ENCODE results near the gene TEDC1. TPM values are rescaled to one million over a fixed set of nuclear protein-coding genes. Genes with fewer than 3 reads are reported as not detected.

Gene TEDC1
- total RNA-seq, 2 donors from 2014 or later: 25.1 to 59.2 TPM

DNA sequence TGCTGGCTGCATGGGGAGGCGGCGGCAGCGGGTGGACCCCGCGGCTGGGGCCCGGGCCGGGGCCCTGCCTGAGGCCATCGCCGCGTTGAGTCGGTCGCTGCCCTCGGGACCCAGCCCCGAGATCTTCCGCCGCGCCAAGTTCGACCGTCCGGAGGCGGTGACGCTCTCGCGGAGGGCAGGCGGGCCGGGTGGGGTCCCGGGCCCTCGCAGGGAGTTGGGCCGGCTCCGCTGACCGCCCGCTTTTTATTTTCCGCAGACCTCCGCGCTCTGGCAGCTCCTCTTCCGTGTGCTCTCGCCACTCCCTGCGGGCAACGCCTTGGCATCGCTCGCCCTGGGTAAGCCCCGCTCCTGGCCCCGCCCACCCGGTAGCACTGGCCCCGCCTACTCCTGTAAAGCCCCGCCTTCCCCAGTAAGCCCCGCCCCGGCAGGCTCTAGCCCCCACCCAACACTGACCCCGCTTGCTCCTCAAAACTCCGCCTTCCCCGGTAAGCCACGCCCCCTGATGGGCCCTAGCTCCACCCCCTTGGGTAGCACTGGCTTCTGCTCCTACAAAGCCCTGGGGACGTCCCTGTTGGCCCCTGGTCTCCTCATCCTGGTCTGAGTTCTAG, 424 bp downstream of the TEDC1 start:
- no peaks in the 10 kb centered on the region for H3K9me3 Mint-ChIP-seq
- no peaks in the 10 kb centered on the region for H3K27me3 Mint-ChIP-seq
- peaks cover 14 to 17% of the 10 kb centered on the region in 2 donors for H3K4me1 Mint-ChIP-seq (ENCODE audit: low read depth in 2 of 2)

DNA sequence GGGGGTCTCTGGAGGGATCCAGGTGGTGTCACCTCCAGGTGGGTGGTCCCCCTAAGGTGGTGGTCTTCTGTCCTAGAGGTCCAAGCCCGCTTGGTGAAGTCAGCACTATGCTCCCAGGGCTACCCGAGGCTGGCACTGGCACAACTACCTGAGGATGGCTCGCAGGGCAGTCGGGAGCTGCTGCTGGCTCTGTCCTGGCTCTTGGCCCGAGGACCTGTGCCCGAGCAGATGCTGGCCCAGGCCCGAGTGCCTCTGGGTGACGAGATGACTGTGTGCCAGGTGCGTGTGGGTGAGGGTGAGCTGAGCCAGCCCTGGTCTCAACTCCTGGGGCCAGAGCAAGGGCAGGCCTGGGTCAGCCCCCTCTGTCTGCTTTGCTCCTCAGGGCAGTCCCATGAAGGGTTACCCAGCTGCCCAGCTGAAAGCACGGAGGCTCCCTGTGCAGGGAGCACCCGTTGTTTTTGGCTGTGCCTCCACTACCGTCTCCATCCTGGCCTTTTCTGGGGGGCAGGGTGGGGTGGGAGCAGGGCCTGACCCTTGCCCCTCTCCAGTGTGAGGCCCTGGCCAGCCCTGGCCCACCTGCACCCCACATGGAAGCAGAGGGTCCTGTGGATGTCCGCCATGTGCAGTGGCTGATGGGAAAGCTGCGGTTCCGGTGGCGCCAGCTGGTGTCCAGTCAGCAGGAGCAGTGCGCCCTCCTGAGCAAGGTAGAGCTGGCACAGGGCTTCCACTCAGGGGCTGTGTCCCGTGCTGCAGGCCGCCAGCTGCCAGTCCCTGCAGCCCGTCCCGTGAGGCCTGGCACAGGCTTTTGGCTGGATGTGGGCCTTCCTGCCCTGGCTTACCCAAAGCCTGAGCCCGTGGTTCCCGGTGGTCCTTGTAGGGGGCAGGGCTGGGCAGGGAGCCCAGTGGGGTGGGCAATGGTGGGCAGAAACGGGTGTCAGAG, 1.3 kb downstream of the TEDC1 start:
- Mint-ChIP-seq H3K36me3 (no peaks in the 10 kb centered on the region), H3K9me3 (no peaks in the 10 kb centered on the region), H3K27ac (peak overlapping the region; percentile 79 to 85), H3K4me1 (ENCODE audit: low read depth in 2 of 2) (peaks cover 14 to 17% of the 10 kb centered on the region in 2 donors), H3K4me3 (peak overlapping the region; percentile 96), H3K27me3 (no peaks in the 10 kb centered on the region)
- ATAC-seq (no peak), DNase-seq (ENCODE audit: low spot score) (no peak)

More for the DNA sequence above, 424 bp downstream of the TEDC1 start:
- H3K4me3 Mint-ChIP-seq: peak overlapping the region; percentile 96
- no peaks in the 10 kb centered on the region for H3K36me3 Mint-ChIP-seq
- DNase-seq (ENCODE audit: low spot score) (peak; percentile 88), ATAC-seq (peak; percentile 54 to 62)
- peak overlapping the region; percentile 79 to 85 for H3K27ac Mint-ChIP-seq

DNA sequence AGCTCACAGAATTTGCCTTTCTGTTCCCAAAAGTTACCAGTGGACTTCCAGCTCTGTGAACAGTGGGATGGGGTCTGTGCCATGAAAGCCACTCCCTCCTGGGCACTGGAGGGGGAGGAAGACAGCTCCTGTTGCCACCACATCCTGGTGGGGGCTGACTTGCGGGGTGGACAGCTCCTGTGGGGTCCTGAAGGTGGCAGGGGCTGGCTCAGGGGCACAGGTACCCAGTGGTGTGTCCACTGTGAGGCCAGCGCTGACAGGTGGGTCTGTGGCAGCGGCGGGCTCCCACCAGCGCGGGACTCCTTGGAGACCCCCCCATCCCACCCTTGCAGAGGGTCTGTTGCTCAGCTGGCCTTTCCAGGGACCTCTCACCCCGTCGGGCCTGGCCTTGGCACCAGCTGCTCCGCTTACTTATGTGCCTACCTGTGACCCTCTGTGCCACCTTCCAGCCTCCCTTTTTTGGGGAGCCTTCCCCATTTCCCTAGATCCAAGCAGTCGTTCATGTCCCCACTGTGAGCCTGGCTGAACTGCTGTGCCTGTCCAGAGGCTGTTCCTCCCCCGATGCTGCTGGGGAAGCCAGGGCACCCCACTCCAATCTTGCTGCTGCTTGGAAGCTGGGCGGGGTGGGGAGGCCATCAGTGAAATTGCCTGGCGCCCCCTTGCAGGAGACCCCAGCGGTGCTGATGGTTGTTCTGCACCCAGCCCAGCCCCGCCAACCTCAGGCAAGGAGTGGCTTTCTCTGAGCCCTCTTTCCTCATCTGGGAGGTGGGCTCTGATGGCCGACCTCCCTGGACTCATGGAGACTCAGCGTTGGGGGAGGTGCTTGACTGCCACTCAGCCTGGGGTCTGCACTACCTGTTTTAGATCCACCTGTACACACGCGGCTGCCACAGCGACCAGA, 2.2 kb downstream of the TEDC1 start:
- ATAC-seq (no peak), DNase-seq (ENCODE audit: low spot score) (no peak)
- Mint-ChIP-seq H3K9me3 (no peaks in the 10 kb centered on the region), H3K27ac (no peak overlapping the region), H3K4me3 (no peak overlapping the region), H3K36me3 (no peaks in the 10 kb centered on the region), H3K27me3 (no peaks in the 10 kb centered on the region), H3K4me1 (ENCODE audit: low read depth in 2 of 2) (peaks cover 13 to 14% of the 10 kb centered on the region in 2 donors)

DNA sequence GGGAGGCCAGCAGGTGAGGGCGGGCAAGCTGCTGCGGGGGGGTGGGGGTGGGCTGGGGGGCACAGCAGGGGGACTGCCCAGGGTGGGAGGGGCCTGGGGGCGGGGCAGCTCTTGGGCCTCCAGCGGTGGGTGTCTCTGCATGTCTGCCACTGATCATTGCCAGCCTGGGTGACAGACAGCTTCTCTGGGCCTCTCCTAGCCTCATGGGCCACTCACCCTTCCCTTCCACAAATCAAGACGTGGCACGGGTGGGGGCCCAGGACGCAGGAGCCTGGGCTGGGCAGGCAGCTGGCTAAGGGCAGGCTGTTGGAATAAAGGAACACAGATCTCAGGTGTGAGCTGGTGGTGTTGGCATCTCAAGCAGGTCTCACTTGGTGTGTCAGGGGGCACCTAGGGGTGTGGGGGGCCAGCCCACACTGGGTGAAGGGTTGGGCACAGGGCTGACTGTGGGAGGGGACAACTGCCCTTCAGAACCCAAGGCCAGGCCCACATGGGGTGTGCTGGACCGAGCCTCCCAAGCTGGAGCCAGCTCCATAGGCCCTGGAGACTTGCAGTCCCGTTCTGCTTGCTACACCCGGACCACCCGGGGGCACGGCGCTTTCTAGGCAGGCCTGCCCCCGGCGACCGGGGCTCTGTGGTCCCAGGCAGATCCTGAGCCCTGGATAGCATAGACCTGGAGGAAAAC, 3.0 kb downstream of the TEDC1 start:
- Mint-ChIP-seq H3K27ac (no peak overlapping the region), H3K4me1 (ENCODE audit: low read depth in 2 of 2) (peaks cover 12 to 14% of the 10 kb centered on the region in 2 donors), H3K4me3 (no peak overlapping the region), H3K36me3 (no peaks in the 10 kb centered on the region), H3K27me3 (no peaks in the 10 kb centered on the region), H3K9me3 (no peaks in the 10 kb centered on the region)
- DNase-seq (ENCODE audit: low spot score) (peak; percentile 59), ATAC-seq (no peak)

DNA sequence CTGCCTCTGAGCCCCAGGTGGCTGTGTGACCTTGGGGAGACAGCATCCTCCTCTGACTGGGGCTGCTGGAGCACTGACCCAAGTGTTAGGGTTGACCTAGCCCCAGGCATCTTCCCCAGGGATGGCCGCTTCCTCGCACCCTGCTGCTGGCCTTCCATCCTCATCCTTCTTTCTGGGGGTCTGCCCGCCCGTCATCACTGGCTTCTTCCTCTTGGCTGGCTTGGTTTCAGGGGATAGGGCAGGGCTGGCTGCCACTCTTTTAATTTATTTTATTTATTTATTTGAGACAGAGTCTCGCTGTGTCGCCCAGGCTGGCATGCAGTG, 3.5 kb downstream of the TEDC1 start:
- Mint-ChIP-seq H3K4me3 (no peak overlapping the region), H3K9me3 (no peaks in the 10 kb centered on the region), H3K27ac (no peak overlapping the region), H3K36me3 (no peaks in the 10 kb centered on the region), H3K27me3 (no peaks in the 10 kb centered on the region), H3K4me1 (ENCODE audit: low read depth in 2 of 2) (peaks cover 7 to 9% of the 10 kb centered on the region in 2 donors)
- ATAC-seq (no peak), DNase-seq (ENCODE audit: low spot score) (no peak)

DNA sequence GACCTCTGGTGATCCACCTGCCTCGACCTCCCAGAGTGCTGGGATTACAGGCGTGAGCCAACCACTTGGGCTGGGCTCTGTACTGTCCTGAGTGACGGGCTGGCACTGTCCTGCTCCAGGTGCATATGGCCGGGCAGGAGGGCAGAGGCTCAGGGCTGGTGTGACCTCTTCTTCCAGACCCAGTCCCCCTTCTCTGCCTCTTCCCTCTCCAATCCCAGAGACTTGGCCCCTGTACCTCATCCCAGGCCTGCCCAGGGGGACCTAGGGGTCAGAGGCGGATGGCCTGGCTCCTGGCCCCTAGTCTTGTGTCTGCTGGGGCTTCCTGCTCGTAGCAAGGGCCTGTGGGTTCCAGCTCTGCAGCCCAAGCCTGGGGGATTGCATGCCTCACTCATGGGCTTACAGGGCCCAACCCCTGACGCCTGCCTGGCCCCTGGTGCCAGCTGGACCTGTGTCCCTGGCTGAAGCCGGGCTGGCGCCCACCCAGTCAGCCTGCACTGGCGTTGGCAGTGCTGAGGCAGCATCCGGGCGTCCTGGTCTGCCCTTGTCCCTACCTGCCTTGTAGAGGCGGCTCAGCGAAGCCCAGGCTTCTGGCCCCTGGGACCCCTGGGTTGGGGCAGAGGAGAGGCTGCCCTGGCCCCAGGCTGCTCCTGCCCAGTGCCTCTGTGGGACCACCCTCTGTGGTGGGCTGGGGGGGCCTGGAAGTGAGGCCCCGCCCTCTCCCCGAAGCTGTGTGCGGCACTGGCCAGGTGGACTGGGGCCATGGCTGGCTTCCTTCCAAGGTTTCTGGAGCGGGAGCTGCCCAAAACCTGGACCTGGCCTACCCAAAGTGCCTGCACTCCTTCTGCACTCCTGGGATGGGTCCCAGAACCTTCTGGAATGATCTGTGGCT, 4.3 kb downstream of the TEDC1 start:
- no peak overlapping the region for H3K27ac Mint-ChIP-seq
- ATAC-seq: no peak
- H3K9me3 Mint-ChIP-seq: no peaks in the 10 kb centered on the region

DNA sequence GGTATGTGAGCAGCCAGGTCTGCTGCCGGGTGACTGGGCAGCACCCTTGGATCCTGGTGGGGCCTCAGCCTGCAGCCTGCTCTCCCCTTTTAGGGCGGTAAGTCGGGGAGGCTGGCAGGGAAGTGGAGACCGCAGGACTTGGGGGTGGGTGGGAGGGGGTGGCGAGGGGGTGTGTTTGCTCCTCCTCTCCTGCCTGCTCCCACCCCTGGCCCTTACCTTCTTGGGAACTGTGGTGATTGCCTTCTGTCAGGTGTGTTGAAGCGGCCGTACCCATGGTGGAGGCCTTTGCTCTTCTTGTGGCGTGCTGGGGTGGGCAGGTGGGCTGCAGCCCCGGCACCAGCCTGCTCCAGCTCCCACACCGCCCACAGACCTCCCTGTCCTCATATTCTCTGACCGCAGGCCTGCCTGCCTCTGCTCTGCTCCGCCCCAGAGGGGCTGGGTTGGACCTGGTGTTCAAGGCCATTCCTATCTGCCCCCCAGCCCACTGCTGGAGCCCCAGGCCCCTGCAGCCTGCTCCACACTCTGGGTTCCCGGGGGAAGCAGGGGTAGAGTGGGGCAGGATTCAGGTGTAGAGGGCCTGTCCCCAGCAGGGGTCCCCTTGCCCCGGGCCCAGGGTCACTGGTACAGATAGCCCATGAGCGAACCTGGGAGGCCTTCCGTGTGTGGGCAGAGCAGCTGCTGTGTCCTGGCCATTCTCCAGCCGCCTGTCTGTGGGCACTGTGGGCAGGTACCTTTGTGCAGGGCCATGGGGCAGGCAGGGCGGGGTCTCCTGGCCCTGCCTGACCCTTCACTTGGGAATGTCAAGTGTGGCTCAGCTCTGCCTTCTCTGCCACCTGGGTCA, 5.2 kb downstream of the TEDC1 start:
- H3K9me3 Mint-ChIP-seq: no peaks in the 10 kb centered on the region
- H3K36me3 Mint-ChIP-seq: no peaks in the 10 kb centered on the region
- ATAC-seq (no peak), DNase-seq (ENCODE audit: low spot score) (peak; percentile 32)
- H3K27ac Mint-ChIP-seq: no peak overlapping the region
- H3K27me3 Mint-ChIP-seq: no peaks in the 10 kb centered on the region
- H3K4me1 Mint-ChIP-seq (ENCODE audit: low read depth in 2 of 2): peaks cover 4 to 5% of the 10 kb centered on the region in 2 donors
- no peak overlapping the region for H3K4me3 Mint-ChIP-seq

More for the DNA sequence above, 4.3 kb downstream of the TEDC1 start:
- H3K4me1 Mint-ChIP-seq (ENCODE audit: low read depth in 2 of 2): peaks cover 4 to 5% of the 10 kb centered on the region in 2 donors
- H3K36me3 Mint-ChIP-seq: no peaks in the 10 kb centered on the region
- H3K4me3 Mint-ChIP-seq: no peak overlapping the region
- DNase-seq (ENCODE audit: low spot score): peak; percentile 57
- no peaks in the 10 kb centered on the region for H3K27me3 Mint-ChIP-seq

DNA sequence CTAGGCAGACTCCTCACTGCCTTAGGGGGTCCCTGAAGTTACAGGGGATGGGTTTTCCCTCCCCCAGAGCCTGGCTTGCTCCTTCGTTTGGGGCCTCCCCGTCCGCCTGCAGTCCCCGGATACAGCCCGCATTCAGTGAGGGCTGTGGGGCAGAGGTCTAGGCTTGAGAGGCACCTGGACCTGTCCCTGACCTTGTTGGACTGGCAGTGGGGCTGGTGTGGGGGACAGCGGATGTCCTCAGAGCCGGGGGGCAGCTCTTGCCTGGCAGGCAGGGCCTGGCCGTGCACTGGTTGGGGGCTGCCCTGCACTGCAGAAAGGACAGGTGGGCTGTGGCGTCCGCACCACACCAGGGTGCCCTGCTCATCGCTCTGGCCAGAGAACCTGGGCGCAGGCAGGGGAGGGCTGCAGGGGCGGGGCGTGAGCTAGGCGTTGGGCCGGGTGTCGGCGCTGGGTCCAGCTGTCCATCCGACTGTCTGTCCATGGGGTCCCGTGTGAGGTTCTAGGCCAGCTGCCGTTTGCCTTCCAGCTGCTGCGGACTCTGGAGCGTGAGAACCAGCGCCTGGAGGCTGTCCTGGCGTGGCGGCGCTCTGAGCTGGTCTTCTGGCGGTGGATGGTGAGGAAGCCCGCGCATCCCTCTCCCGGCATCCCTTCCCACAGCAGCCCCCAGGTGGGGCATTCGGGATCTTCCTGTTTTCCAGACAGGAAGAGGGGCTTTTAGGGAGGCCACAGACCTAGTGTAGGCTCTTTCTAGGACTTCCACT, 6.0 kb downstream of the TEDC1 start:
- Mint-ChIP-seq H3K36me3 (no peaks in the 10 kb centered on the region), H3K27me3 (no peaks in the 10 kb centered on the region), H3K4me3 (no peak overlapping the region), H3K4me1 (ENCODE audit: low read depth in 2 of 2) (peaks cover 0 to under 1% of the 10 kb centered on the region in 2 donors), H3K27ac (no peak overlapping the region), H3K9me3 (no peaks in the 10 kb centered on the region)
- DNase-seq (ENCODE audit: low spot score) (peak; percentile 57), ATAC-seq (no peak)

DNA sequence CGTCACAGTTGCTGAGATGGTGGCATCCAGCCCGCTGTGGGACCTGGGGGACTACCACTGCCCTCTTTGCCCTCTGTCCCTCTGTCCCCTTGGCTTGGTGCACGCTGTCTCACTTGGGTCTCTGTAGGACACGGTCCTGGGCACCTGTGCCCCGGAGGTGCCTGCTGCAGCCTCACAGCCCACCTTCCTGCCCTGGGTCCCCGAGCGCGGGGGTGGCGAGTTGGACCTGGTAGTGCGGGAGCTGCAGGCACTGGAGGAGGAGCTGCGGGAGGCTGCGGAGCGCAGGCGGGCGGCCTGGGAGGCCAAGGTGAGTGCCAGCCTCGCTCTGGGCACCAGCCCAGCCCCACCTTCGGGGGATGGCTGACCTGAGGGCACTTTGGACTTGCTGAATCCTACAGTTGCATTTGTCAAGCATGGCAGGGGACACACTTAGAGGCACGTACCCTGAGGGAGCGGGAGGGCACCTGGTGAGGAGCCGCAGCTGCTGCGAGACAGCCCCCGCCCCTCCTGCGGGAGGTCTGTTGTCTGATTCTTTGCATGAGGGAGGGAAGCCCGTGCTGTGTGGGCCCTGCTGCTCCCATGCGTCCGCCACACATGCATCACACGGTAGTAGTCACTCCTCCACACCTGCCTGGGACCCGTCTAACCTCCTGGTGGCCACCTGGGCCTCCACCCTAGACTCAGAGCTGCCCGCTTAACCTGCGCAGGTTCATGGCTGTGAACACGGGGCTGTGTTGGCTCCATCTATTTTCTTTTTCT, 6.8 kb downstream of the TEDC1 start:
- Mint-ChIP-seq H3K9me3 (no peaks in the 10 kb centered on the region), H3K27ac (no peak overlapping the region), H3K36me3 (no peaks in the 10 kb centered on the region), H3K4me3 (no peak overlapping the region), H3K4me1 (ENCODE audit: low read depth in 2 of 2) (no peaks in the 10 kb centered on the region), H3K27me3 (no peaks in the 10 kb centered on the region)
- DNase-seq (ENCODE audit: low spot score) (peak; percentile 46), ATAC-seq (no peak)

DNA sequence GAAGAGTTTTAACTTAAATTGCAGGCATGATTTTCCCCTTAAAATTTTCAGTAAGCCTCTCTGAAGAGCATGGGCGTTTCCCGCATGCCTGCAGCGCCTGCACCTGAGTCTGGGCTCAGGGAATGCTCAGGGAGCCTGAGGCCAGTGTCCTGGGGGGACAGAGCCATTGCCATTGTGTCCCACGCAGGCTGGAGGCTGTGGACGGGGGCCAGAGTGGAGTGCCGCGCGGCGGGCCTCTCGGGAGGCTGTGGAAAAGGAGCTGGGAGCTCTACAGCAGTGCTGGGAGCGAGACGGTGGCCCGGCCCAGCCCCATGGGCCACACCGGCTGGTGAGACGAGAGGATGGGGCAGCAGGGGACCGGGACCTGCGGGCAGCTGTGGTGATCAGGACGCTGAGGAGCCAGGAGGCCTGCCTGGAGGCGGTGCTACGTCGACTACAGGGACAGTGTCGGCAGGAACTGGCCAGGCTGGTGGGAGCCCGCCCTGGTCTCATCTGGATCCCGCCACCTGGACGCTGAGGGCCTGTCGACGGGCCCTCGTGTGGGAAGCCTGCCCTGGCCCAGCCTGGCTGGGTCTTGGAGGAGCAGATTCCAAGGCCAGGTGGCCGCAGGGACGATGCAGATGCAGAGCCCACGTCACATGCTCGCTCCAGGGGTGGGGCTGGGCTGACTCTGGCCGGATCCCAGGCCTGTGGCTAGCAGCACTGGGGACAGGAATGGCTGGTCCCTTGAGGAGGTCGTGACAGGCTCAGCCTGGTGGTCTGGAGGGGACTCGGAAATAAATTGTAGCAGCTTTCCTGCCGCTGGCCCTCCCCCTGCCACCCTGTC, 7.6 kb downstream of the TEDC1 start:
- Mint-ChIP-seq H3K36me3 (no peaks in the 10 kb centered on the region), H3K4me3 (no peak overlapping the region), H3K4me1 (ENCODE audit: low read depth in 2 of 2) (no peaks in the 10 kb centered on the region), H3K9me3 (no peaks in the 10 kb centered on the region), H3K27me3 (no peaks in the 10 kb centered on the region), H3K27ac (no peak overlapping the region)
- ATAC-seq (no peak), DNase-seq (ENCODE audit: low spot score) (peak; percentile 40)
